Right renal cortex interstitium (tissue), 3 donors: ENCODE measurements around the gene TAB3. TPM values are rescaled to one million over a fixed set of nuclear protein-coding genes. Genes with fewer than 3 reads are reported as not detected.

Source experiments
- DNase-seq, 3 donors: peaks; one replicate each; pipeline ENCODE4 v3.0.0-alpha.2; 2013; ENCODE audit warnings: low read depth in 3 of 3, low spot score in 2 of 3
- polyA plus RNA-seq, 3 donors: library from polyadenylated mRNA; unstranded; fragments of 120-200 nt; gene quantifications; one replicate each; pipeline ENCODE4 v1.2.1, GENCODE V29; 2013; ENCODE audit not compliant: insufficient read length in 3 of 3

The TAB3 gene
- polyA plus RNA-seq, 3 donors: 29.0 to 32.3 (median 29.4) TPM

GRCh38 chrX:30781711-30782444 is 107.2 kb downstream of the TAB3 start:
- DNase-seq: no peak

DNA sequence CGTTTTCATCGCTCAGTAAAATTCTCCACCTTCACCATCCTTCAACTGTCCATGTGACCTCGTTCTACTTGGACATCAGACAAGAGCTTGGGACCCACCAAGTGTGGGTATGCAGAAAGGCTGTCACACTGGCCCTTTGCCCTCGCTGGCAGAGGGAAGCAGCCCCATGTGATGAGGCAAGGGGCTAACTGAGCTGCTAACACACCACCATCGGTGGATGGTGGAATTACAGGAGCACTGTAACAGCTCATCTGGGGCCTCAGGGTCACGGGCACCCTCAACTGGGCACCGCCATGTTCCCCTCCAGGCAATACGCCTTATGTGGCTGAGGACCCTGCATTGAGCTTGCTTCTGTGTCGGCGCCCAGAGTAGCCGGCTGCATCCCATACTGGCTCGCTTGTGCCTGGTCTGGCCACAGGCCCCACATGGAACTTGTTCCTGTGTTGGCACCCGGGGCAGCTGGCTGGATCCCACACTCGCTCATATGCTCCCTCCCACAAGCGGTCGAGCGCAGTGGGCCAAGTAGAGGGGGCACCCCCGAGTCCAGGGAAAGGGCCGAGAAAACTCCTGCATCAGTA is 109.5 kb downstream of the TAB3 start:
- no peak for DNase-seq

DNA sequence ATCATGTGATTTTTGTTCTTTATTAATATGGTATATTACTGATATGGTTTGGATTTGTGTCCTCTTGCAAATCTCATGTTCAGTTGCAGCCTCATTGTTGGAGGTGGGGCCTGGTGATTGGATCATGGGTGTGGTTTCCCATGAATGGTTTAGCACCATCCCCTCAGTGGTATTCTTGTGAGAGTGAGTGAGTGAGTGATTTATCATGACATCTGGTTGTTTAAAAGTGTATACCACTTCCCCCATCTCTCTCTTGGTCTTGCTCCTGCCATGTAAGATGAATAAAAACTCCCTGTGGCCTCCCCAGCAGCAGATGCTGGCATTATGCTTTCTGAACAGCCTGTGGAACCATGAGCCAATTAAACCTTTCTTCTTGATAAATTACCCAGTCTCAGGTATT is 111.5 kb downstream of the TAB3 start:
- DNase-seq: no peak

Other genes with a start within 250 kb of the TAB3 start
- gene GK, start 235.8 kb downstream of the TAB3 start, polyA plus RNA-seq: 100 to 1,000 TPM in 2 of 3 donors, 10 to 100 TPM in 1; 85.4 to 110 (median 103) TPM
- not detected for gene FTHL17, start 182.8 kb upstream of the TAB3 start, polyA plus RNA-seq